HEK293 (cell line): ENCODE measurements around the gene NRP1.

ENCODE experiments used
- CTCF ChIA-PET: fragments of 350-600 bp; formaldehyde crosslinking; extraction: SDS; loops from one replicate; lab custom pipeline; 2021; ENCODE audit warnings: antibody characterized with exemption; lab: Yijun Ruan, JAX
- POLR2A ChIA-PET: fragments of 300-600 bp; formaldehyde crosslinking; extraction: SDS; loops from one replicate; lab custom pipeline; 2020; ENCODE audit warnings: antibody characterized with exemption, inconsistent platforms; lab: Yijun Ruan, JAX
- H3K27ac ChIP-seq: fragments of 200-500 bp; sonication (Bioruptor generic); 2 replicates; pipeline ENCODE4 v1.5.1; 2014; ENCODE audit warnings: low read depth, low read length, control low read depth, inconsistent platforms; ENCODE audit errors: extremely low read depth
- H3K36me3 ChIP-seq, 2 experiments: fragments of 200-500 bp in 1 of 2; sonication (Bioruptor generic) in 1 of 2; 1 replicate in 1 of 2; 2 replicates in 1 of 2; pipeline ENCODE4 v1.5.1; 2014 to 2017; ENCODE audit warnings: inconsistent platforms in 2 of 2, low read length in 2 of 2; ENCODE audit not compliant: control insufficient read depth in 2 of 2, insufficient read depth in 1 of 2
- H3K4me1 ChIP-seq: fragments of 200-500 bp; sonication (Bioruptor generic); 2 replicates; pipeline ENCODE4 v1.5.1; 2014; ENCODE audit warnings: mild to moderate bottlenecking, low read length, inconsistent platforms; ENCODE audit not compliant: control insufficient read depth, insufficient read depth
- H3K4me3 ChIP-seq: 2 replicates; pipeline ENCODE4 v1.5.1; 2011; ENCODE audit warnings: low read depth, mild to moderate bottlenecking, control low read depth, low read length, moderate library complexity
- H3K9me3 ChIP-seq: fragments of 200-500 bp; sonication (Bioruptor generic); 2 replicates; pipeline ENCODE4 v1.5.1; 2014; ENCODE audit warnings: low read depth, low read length, inconsistent platforms; ENCODE audit not compliant: control insufficient read depth, insufficient read depth
- BCL11B ChIP-seq: fragments of 450-650 bp; formaldehyde crosslinking; IDR thresholded peaks from 2 replicates; pipeline ENCODE4 v1.5.1; 2016; ENCODE audit warnings: low read depth, missing biosample characterization, missing genetic modification characterization
- KLF8 ChIP-seq: fragments of 450-650 bp; formaldehyde crosslinking; IDR thresholded peaks from 2 replicates; pipeline ENCODE4 v1.5.1; 2016; ENCODE audit warnings: missing biosample characterization, missing genetic modification characterization
- PATZ1 ChIP-seq: fragments of 450-650 bp; formaldehyde crosslinking; IDR thresholded peaks from 2 replicates; pipeline ENCODE4 v1.5.1; 2016; ENCODE audit warnings: missing biosample characterization, missing genetic modification characterization
- ZBTB11 ChIP-seq: fragments of 450-650 bp; formaldehyde crosslinking; conservative IDR thresholded peaks from 2 replicates; pipeline ENCODE4 v1.5.1; 2016; ENCODE audit warnings: low read depth, missing biosample characterization, missing genetic modification characterization
- ZNF16 ChIP-seq: fragments of 450-650 bp; formaldehyde crosslinking; IDR thresholded peaks from 2 replicates; pipeline ENCODE4 v1.5.1; 2016; ENCODE audit warnings: low read depth, missing biosample characterization, missing genetic modification characterization
- ZNF211 ChIP-seq: fragments of 450-650 bp; formaldehyde crosslinking; IDR thresholded peaks from 2 replicates; pipeline ENCODE4 v1.5.1; 2016; ENCODE audit warnings: low read depth, missing biosample characterization, missing genetic modification characterization
- ZNF280D ChIP-seq: fragments of 450-650 bp; formaldehyde crosslinking; IDR thresholded peaks from 2 replicates; pipeline ENCODE4 v1.5.1; 2016; ENCODE audit warnings: missing biosample characterization, missing genetic modification characterization
- ZNF433 ChIP-seq: fragments of 450-650 bp; formaldehyde crosslinking; IDR thresholded peaks from 2 replicates; pipeline ENCODE4 v1.5.1; 2016; ENCODE audit warnings: missing biosample characterization, missing genetic modification characterization, low read depth
- ZNF513 ChIP-seq: fragments of 450-650 bp; IDR thresholded peaks from 2 replicates; pipeline ENCODE4 v1.5.1; 2018; ENCODE audit warnings: missing biosample characterization, missing genetic modification characterization
- ZNF610 ChIP-seq: fragments of 450-650 bp; formaldehyde crosslinking; IDR thresholded peaks from 2 replicates; pipeline ENCODE4 v1.5.1; 2016; ENCODE audit warnings: missing biosample characterization, missing genetic modification characterization, borderline replicate concordance

The NRP1 gene

GRCh38 chr10:33187427-33187999 is 147.0 kb downstream of the NRP1 start:
- Histone ChIP-seq H3K27ac (no peak overlapping the region), H3K36me3 (peaks cover 14 to 39% of the 10 kb centered on the region in 2 experiments; a peak in 2 of 3 replicates), H3K9me3 (no peaks in the 10 kb centered on the region), H3K4me1 (no peaks in the 10 kb centered on the region), H3K4me3 (no peak overlapping the region)
- CTCF ChIA-PET: interaction anchor here (0.5 to 0.6 kb wide), 2 partner anchors 120 to 945 kb away, joined by 3 read pairs; no protein-coding TSS in a partner anchor
- POLR2A ChIA-PET: no interaction called here
- TF ChIP-seq ZBTB11 (tag by site-specific recombination): no peak
- no peak for TF ChIP-seq ZNF513 (tag by site-specific recombination)
- no peak for TF ChIP-seq ZNF211 (tag by site-specific recombination)
- TF ChIP-seq ZNF433 (tag by site-specific recombination): no peak
- no peak for TF ChIP-seq ZNF16 (tag by site-specific recombination)
- no peak for TF ChIP-seq ZNF280D (tag by site-specific recombination)
- TF ChIP-seq, all 188 proteins: peak for 0

DNA sequence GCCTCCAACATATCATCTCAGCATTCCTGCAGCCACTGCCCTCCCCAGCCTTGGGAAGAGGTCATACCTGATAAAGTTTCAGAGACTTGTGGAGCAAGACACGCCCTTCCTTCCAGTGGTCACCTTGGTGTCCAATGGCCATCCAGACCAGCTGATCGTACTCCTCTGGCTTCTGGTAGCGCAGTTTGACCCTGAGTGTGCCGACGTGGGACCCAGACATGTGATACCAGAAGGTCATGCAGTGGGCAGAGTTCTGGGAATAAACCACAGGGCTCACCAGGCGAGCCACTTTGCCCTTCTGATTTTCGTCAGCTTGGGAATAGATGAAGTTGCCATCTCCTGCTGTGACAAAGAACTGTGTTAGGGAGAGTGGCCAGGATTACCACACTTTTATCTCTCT is 148.3 kb downstream of the NRP1 start:
- H3K27ac ChIP-seq: no peak overlapping the region
- H3K4me3 ChIP-seq: no peak overlapping the region
- CTCF ChIA-PET: interaction anchor here (0.6 to 1.5 kb wide), 2 partner anchors 8 to 9 kb away, joined by 3 to 4 read pairs; no protein-coding TSS in a partner anchor
- H3K9me3 ChIP-seq: no peaks in the 10 kb centered on the region
- POLR2A ChIA-PET: no interaction called here
- TF ChIP-seq ZNF610: no peak
- TF ChIP-seq BCL11B (tag by site-specific recombination): no peak
- TF ChIP-seq KLF8 (tag by site-specific recombination): no peak
- TF ChIP-seq PATZ1: no peak
- no peaks in the 10 kb centered on the region for H3K4me1 ChIP-seq
- peaks cover 14 to 49% of the 10 kb centered on the region in 2 experiments; a peak in 2 of 3 replicates for H3K36me3 ChIP-seq
